T-helper 22 cell (primary cell): ENCODE data around the gene LSM12.
"Not testable (repeated sequence)": the region's sequence is repeated elsewhere in the genome, so short reads cannot be mapped to it uniquely, and the experiment has no call there.

Experiments
- DNase-seq: peaks from one replicate; pipeline ENCODE4 v3.0.0-alpha.2; 2020; ENCODE audit warnings: low read depth

The LSM12 gene

GRCh38 chr17:44007346-44008204 lies 58.9 kb downstream of the LSM12 start:
- DNase-seq, result no peak

GRCh38 chr17:44006598-44007345 lies 59.7 kb downstream of the LSM12 start:
- peak; percentile 96 for DNase-seq

GRCh38 chr17:44006272-44006597 lies 60.2 kb downstream of the LSM12 start:
- DNase-seq, result no peak

- DNase-seq, result no peak
Observed at GRCh38 chr17:44005527-44006271, 60.8 kb downstream of the LSM12 start.

GRCh38 chr17:44004761-44005526 lies 61.5 kb downstream of the LSM12 start:
- DNase-seq, result no peak

GRCh38 chr17:44004077-44004760 lies 62.3 kb downstream of the LSM12 start, which contains the start of gene NAGS:
Gene NAGS (plus strand): TSS chr17:44004622. CDS start chr17:44004664, 42 bp downstream.
- peak; percentile 8 for DNase-seq

GRCh38 chr17:44002141-44002848 lies 64.2 kb downstream of the LSM12 start:
- DNase-seq, result no peak

- no peak for DNase-seq
Observed at GRCh38 chr17:44001461-44001920, 65.0 kb downstream of the LSM12 start.

GRCh38 chr17:44000871-44001460 lies 65.5 kb downstream of the LSM12 start:
- DNase-seq, result no peak

- no peak for DNase-seq
Observed at GRCh38 chr17:44000141-44000860, 66.2 kb downstream of the LSM12 start.

GRCh38 chr17:43999024-43999423 lies 67.4 kb downstream of the LSM12 start:
- DNase-seq, result no peak

- no peak for DNase-seq
Observed at GRCh38 chr17:43998552-43998951, 67.9 kb downstream of the LSM12 start.

GRCh38 chr17:43997180-43997579 lies 69.3 kb downstream of the LSM12 start:
- DNase-seq, result not testable (repeated sequence)

GRCh38 chr17:43995150-43995471 lies 71.4 kb downstream of the LSM12 start:
- DNase-seq, result no peak

- peak; percentile 33 for DNase-seq
Observed at GRCh38 chr17:43994272-43995149, 72.0 kb downstream of the LSM12 start.

GRCh38 chr17:43992641-43993040 lies 73.8 kb downstream of the LSM12 start:
- no peak for DNase-seq

GRCh38 chr17:43988301-43988700 lies 78.2 kb downstream of the LSM12 start:
- no peak for DNase-seq
